Caco-2 (cell line): Measurements from ENCODE around the gene RNH1. TPM values are rescaled to one million over a fixed set of nuclear protein-coding genes. Genes with fewer than 3 reads are reported as not detected.

ENCODE experiments used
- BruUV-seq: library from RNA; stranded (reverse); fragments of 400-500 nt; replicated peaks from 2 replicates; lab custom pipeline; 2021; lab: Mats Ljungman, UMichigan
- CTCF ChIA-PET: fragments of 300-600 bp; sonication (Branson Sonifier 250); formaldehyde crosslinking; loops from one replicate; lab custom pipeline; 2022; ENCODE audit warnings: antibody characterized with exemption; lab: Charles Lee
- POLR2A ChIA-PET: fragments of 300-600 bp; sonication (Branson Sonifier 250); formaldehyde crosslinking; loops from one replicate; lab custom pipeline; 2022; ENCODE audit warnings: antibody characterized with exemption; lab: Charles Lee
- DNase-seq, 2 experiments: peaks; one replicate each; pipeline versions ENCODE4 v3.0.0 to v3.0.0-alpha.2; 2020 to 2022
- H3K27me3 ChIP-seq: replicated peaks from 2 replicates; pipeline ENCODE4 v1.6.0; 2011; ENCODE audit warnings: low read length; ENCODE audit not compliant: control insufficient read depth, insufficient read depth
- H3K36me3 ChIP-seq: 2 replicates; pipeline ENCODE4 v1.5.1; 2011; ENCODE audit warnings: low read length; ENCODE audit not compliant: control insufficient read depth, insufficient read depth
- H3K4me1 ChIP-seq: fragments of 250-450 bp; sonication (Bioruptor Pico); 2 replicates; pipeline ENCODE4 v1.5.1; 2020; ENCODE audit warnings: mild to moderate bottlenecking
- H3K4me3 ChIP-seq: 2 replicates; pipeline ENCODE4 v1.5.1; 2011; ENCODE audit warnings: low read depth, mild to moderate bottlenecking, control low read depth, low read length
- H3K9me3 ChIP-seq: fragments of 250-450 bp; sonication (Bioruptor Pico); 2 replicates; pipeline ENCODE4 v1.5.1; 2020; ENCODE audit warnings: mild to moderate bottlenecking, moderate library complexity
- H3K27ac Mint-ChIP-seq: one replicate; pipeline ENCODE4 v1.8.0; 2022; ENCODE audit warnings: mixed read lengths; ENCODE audit not compliant: unreplicated experiment
- H3K27me3 Mint-ChIP-seq: one replicate; pipeline ENCODE4 v1.8.0; 2022; ENCODE audit warnings: mixed read lengths; ENCODE audit not compliant: insufficient read depth, unreplicated experiment
- H3K36me3 Mint-ChIP-seq: one replicate; pipeline ENCODE4 v1.8.0; 2022; ENCODE audit warnings: mild to moderate bottlenecking, mixed read lengths; ENCODE audit not compliant: insufficient read depth, unreplicated experiment
- H3K4me1 Mint-ChIP-seq: one replicate; pipeline ENCODE4 v1.8.0; 2022; ENCODE audit warnings: low read depth, mixed read lengths; ENCODE audit not compliant: unreplicated experiment
- H3K4me3 Mint-ChIP-seq: one replicate; pipeline ENCODE4 v1.8.0; 2022; ENCODE audit warnings: mild to moderate bottlenecking, moderate library complexity, mixed read lengths; ENCODE audit not compliant: unreplicated experiment
- H3K9me3 Mint-ChIP-seq: one replicate; pipeline ENCODE4 v1.8.0; 2022; ENCODE audit warnings: mixed read lengths; ENCODE audit not compliant: unreplicated experiment
- CTCF ChIP-seq, 2 experiments: fragments of 200-600 bp in 1 of 2; IDR thresholded peaks; 1 replicate in 1 of 2; 2 replicates in 1 of 2; pipeline versions ENCODE4 v1.5.1 to v1.8.0; 2011 to 2022; ENCODE audit warnings: antibody characterized with exemption in 1 of 2, control low read depth in 1 of 2, inconsistent platforms in 1 of 2, low read depth in 1 of 2, low read length in 1 of 2, mild to moderate bottlenecking in 1 of 2, moderate library complexity in 1 of 2; ENCODE audit not compliant: insufficient read depth in 1 of 2, severe bottlenecking in 1 of 2, unreplicated experiment in 1 of 2
- intact Hi-C: fragments of 100-400 bp; cut with micrococcal nuclease; formaldehyde crosslinking; loops from one replicate; pipeline ENCODE4 v1.10.0; 2022; ENCODE audit not compliant: unreplicated experiment
- total RNA-seq: library from RNA; stranded (reverse); gene quantifications from 2 replicates; pipeline ENCODE4 v1.2.3, GENCODE V29; 2022

Gene RNH1
- total RNA-seq, 1 experiment from 2014 or later = 136 TPM

GRCh38 chr11:533586-534395 lies 26.7 kb upstream of the RNH1 start:
- H3K9me3 ChIP-seq = no peaks in the 10 kb centered on the region
- Mint-ChIP-seq H3K9me3 (no peaks in the 10 kb centered on the region), H3K36me3 (peaks cover 53% of the 10 kb centered on the region), H3K27me3 (no peaks in the 10 kb centered on the region), H3K4me1 (no peaks in the 10 kb centered on the region), H3K4me3 (peak overlapping the region; percentile 77), H3K27ac (no peak overlapping the region)
- peaks cover 9% of the 10 kb centered on the region; the same call in 1 of the 2 replicates for H3K4me1 ChIP-seq
- no peaks in the 10 kb centered on the region for H3K27me3 ChIP-seq
- no peak for TF ChIP-seq CTCF (IDR thresholded peaks at IDR 0.05; ENCODE audit: insufficient read depth in 1 of 2, low read depth in 1 of 2, low read length in 1 of 2, severe bottlenecking in 1 of 2, unreplicated experiment in 1 of 2)
- peaks cover 3% of the 10 kb centered on the region for H3K36me3 ChIP-seq
- BruUV-seq = TSS peak; percentile 56
- intact Hi-C loops = no loop called here
- CTCF ChIA-PET = interaction anchor here (0.5 kb wide), 1 partner anchor 92 kb away, joined by 3 read pairs; no protein-coding TSS in a partner anchor
- DNase-seq = peak in 1 of 2 experiments; percentile 39
- POLR2A ChIA-PET = no interaction called here
- H3K4me3 ChIP-seq = peak overlapping the region; percentile 66

- no peaks in the 10 kb centered on the region for H3K4me1 Mint-ChIP-seq
- no peaks in the 10 kb centered on the region for H3K27me3 Mint-ChIP-seq
- Histone ChIP-seq H3K9me3 (no peaks in the 10 kb centered on the region), H3K4me1 (peaks cover 6% of the 10 kb centered on the region; the same call in 1 of the 2 replicates), H3K36me3 (peaks cover 3% of the 10 kb centered on the region), H3K27me3 (no peaks in the 10 kb centered on the region), H3K4me3 (no peak overlapping the region)
- no peak for DNase-seq
- POLR2A ChIA-PET = no interaction called here
- TF ChIP-seq CTCF (IDR thresholded peaks at IDR 0.05; ENCODE audit: insufficient read depth in 1 of 2, low read depth in 1 of 2, low read length in 1 of 2, severe bottlenecking in 1 of 2, unreplicated experiment in 1 of 2) = no peak
- no peaks in the 10 kb centered on the region for H3K9me3 Mint-ChIP-seq
- peaks cover 59% of the 10 kb centered on the region for H3K36me3 Mint-ChIP-seq
- CTCF ChIA-PET = interaction anchor here (0.5 to 0.7 kb wide), 2 partner anchors 92 to 253 kb away, joined by 3 read pairs; no protein-coding TSS in a partner anchor
- H3K4me3 Mint-ChIP-seq = no peak overlapping the region
- intact Hi-C loops = no loop called here
- BruUV-seq = no TSS peak
- H3K27ac Mint-ChIP-seq = no peak overlapping the region
These were observed 26.0 kb upstream of the RNH1 start for GRCh38 chr11:532986-533585.

- BruUV-seq = no TSS peak
- TF ChIP-seq CTCF (IDR thresholded peaks at IDR 0.05; ENCODE audit: insufficient read depth in 1 of 2, low read depth in 1 of 2, low read length in 1 of 2, severe bottlenecking in 1 of 2, unreplicated experiment in 1 of 2) = no peak
- peaks cover 3% of the 10 kb centered on the region for H3K36me3 ChIP-seq
- CTCF ChIA-PET = interaction anchor here (0.7 kb wide), 1 partner anchor 254 kb away, joined by 3 read pairs; no protein-coding TSS in a partner anchor
- POLR2A ChIA-PET = no interaction called here
- peaks cover 55% of the 10 kb centered on the region for H3K36me3 Mint-ChIP-seq
- H3K4me3 ChIP-seq = no peak overlapping the region
- H3K9me3 Mint-ChIP-seq = no peaks in the 10 kb centered on the region
- DNase-seq = peak in 1 of 2 experiments; percentile 38
- H3K4me1 Mint-ChIP-seq = no peaks in the 10 kb centered on the region
- H3K27me3 ChIP-seq = no peaks in the 10 kb centered on the region
- H3K27me3 Mint-ChIP-seq = no peaks in the 10 kb centered on the region
- no peak overlapping the region for H3K27ac Mint-ChIP-seq
- no peak overlapping the region for H3K4me3 Mint-ChIP-seq
- intact Hi-C loops = no loop called here
- H3K4me1 ChIP-seq = peaks cover 1% of the 10 kb centered on the region; the same call in 1 of the 2 replicates
- H3K9me3 ChIP-seq = no peaks in the 10 kb centered on the region
These were observed 25.5 kb upstream of the RNH1 start for GRCh38 chr11:532527-532985.
